GM11168 (cell line): ENCODE data around the gene SLC1A5.
"Not testable (repeated sequence)": the region's sequence is repeated elsewhere in the genome, so short reads cannot be mapped to it uniquely, and the experiment has no call there.

Experiments
- in situ Hi-C: fragments of 300-500 bp; cut with MboI; formaldehyde crosslinking; loops from one replicate; pipeline ENCODE4 v1.12.0; 2022; ENCODE audit warnings: low sequenced_read_pairs; ENCODE audit not compliant: unreplicated experiment

Gene SLC1A5

DNA sequence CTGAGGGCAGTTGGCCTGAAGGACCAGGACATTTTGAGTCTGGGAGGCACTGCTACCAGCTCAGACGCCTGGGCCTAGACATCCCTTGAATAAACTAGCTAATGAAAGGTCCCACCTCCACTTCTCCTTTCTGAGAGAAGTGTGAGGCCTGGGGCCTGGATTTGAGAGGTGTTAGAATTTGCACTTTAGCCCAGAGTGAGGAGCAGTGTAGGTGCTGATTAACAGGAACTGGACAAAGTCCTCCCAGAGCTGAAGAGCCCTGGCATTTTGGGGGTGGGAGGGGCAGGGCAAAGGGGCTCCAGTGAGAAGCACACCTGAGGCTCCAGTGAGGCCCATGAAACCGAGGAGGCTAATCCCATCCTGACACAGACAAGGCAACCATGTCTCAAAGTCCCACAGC, 15.2 kb upstream of the SLC1A5 start:
- in situ Hi-C loops: no loop called here

DNA sequence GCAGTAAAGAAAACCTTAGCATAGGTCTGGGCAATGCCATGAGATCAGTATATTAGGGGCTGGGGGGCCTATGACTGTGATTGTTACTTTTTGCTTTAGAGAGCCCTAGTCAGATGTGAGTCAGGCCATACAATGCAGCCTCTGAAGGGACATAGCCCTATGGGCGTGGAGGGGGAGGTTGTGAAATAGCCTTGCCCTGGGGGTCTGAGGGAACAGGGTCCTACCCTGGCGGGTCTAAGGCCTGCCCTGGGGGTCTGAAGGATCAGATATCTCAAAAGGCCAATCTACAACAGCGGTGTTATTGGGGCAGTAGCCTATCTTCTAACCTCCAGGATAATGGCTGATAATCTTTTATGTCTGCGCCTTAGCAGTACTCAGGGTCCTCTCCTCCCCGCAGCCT, 13.8 kb upstream of the SLC1A5 start:
- in situ Hi-C loops: no loop called here

DNA sequence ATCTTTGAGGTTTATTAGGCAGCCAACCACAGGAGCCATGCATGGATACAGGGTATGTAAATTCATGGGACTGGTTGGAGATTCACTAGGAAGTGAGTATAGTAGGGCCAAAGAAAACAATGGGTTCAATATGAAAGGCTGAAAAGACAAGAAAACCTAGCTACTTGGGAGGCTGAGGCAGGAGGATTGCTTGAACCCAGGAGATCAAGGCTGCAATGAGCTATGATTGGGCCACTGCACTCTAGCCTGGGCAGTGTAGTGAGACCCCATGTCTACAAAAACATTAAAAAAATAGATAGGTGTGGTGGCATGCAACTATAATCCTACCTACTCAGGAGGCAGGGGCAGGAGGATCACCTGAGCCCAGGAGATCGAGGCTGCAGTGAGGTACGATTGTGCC, 10.3 kb upstream of the SLC1A5 start:
- in situ Hi-C loops: no loop called here

DNA sequence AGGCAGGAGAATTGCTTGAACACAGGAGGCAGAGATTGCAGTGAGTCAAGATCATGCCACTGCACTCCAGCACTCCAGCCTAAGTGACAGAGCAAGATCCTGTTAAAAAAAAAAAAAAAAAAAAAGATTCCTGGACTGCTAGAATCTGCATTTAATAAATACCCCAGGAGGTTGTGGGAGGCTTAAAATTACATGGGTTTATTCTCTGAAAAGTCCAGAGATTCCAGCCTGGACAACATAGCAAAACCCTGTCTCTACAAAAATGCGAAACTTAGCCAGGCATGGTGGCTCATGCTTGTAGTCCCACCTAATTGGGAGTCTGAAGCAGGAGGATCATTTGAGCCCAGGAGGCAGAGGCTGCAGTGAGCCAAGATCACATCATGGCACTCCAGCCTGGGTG, 9.5 kb upstream of the SLC1A5 start:
- in situ Hi-C loops: no loop called here

DNA sequence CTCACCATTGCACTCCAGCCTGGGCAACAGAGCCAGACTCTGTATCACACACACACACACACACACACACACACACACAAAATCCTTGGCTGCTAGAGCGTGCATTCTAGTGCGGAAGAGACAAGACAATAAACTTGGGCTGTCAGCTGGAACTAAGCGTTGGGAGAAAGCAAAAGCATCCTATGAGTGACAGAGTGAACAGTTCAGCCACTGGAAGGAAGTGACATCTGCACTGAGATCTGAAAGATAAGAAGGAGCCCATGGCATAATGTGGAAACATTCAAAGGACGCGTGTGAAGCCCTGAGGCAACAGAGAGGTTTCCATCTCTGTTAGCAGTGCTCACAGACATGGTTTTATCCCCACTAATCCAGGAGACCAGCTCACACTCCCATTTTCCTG, 3.5 kb upstream of the SLC1A5 start:
- in situ Hi-C loops: no loop called here

DNA sequence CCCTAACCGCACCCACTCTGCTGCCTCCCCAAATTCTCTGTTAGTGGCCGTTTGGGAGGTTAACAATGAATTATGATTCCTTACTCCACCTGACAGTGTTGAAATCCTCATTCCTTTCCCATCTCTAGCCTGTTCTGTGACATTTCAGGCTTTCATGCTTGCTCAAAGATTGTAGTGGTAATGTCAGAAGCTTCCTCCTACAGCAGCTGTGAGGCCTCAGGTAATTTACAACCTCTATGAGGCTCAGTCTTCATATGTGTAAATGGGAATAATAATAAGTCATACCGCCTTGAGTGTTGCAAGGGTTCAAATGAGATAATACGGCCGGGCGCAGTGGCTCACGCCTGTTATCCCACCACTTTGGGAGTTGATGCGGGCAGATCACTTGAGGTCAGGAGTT, 977 bp upstream of the SLC1A5 start:
- in situ Hi-C loops: no loop called here

DNA sequence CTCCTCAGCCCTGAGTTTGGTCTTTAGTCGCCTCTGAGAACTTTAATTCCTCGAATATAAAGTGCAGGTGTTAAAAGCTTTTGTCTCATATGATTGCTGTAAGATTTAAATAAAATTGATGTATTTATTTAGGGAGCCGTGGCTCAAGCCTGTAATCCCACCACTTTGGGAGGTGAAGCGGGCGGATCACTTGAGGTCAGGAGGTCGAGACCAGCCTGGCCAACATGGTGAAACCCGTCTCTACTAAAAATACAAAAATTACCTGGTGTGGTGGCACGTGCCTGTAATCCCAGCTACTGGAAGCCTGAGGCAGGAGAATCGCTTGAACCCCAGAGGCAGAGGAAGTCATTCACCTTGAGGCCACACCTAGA, 559 bp upstream of the SLC1A5 start:
- in situ Hi-C loops: no loop called here

DNA sequence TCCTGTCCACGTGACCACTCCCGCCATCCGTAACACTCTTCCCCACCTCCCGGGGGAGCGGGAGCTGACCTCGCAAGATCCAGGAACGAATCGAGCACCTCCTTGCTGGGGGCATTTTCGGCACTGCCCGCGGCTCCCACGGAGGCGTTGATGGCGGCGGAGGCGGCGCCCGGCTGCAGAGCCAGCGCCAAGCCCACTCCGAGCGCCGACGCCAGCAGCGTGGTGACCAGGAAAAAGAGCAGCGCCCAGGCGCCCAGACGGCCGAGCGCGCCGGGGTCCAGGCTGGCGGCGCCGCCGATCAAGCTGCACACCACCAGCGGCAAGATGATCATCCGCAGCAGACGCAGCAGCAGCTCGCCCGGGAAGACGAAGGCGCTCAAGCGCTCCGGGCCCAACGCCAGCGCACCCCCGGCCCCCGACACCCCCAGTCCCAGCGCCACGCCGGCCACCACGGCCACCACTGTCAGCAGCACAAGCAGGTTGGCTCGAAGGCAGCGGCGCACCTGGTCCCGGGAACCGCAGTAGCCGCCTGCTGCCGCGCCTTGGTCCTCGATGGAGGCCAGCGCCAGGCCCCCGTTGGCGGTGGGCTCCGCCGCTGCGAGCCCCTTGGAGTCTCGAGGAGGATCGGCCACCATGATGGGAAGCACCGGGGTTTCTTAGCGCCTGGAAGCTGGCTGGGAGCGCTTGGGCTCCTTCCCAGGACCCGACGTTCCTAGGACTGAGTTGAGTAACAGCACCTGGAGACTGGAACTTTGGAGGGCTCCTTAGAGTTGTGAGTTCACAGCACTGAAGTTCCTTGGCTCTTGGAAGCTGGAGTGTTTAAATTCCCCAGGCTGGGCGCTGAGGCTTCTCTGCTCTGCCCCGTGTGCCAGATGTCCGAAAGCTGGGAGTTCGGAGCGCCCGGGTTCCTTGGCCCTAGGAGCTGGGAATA, 798 bp downstream of the SLC1A5 start:
- in situ Hi-C loops: no loop called here

DNA sequence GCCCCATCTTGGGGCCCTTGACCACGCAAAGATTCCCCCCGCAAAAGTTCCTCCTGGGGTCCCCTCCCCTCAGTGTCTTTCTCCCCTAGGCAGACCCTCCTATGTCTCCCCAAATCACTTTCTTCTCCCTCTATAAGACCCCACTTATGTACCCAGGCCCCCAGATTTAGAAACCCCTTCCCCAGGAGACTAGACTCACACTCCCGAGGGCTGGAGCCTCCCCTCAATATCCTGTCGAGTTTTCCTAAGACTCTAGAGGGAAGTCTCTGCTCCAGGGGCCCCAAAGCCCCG, 1.4 kb downstream of the SLC1A5 start:
- in situ Hi-C loops: no loop called here

DNA sequence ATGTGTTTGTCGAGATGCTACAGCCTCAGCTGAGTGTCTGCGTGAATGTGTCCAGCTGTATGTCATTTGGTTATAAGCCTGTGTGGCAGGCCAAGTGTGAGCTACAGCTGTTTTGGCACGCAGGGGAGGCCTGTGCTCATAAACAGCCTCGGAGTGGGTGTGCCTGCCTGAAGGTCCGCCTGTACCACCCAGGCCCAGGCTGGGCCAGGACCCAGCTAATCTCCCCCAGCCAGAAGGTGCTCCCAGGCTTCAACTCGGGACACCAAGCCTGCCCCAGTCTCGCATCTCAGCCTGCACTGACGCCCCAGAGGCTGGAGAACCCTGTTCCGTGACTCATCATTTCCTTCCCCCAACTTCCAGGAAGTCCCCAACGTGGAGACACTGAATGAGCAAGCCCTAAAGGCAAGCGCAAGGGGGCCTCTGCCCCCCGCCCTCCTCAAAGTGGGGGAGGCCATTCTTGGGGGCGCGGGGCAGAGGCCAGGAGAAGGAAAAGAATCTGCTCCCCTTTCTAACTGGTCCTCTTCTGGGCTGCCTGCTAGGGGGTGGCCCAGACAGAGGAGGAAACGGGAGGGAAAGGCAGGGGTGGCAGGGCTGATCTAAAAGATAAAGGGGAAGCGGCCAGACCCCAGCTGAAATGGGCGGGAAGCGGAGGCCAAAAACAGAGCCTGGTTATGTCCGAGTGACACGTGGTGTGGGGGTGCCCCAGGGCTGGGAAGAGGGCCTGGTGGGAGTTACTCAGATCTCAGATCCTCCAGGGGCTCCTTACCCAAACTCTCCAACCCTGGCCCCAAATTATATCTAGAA, 2.0 kb downstream of the SLC1A5 start:
- in situ Hi-C loops: no loop called here

DNA sequence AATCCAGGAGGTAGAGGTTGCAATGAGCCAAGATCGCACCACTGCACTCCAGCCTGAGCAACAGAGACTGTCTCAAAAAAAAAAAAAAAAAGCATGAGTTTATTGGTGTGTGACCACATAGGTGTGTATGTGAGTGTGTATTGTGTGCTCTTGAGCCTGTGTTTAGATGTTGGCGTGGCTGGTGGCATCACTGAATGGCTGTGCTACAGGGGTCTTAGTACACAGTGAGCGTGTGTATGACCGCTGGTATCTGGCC, 2.5 kb downstream of the SLC1A5 start:
- in situ Hi-C loops: no loop called here

DNA sequence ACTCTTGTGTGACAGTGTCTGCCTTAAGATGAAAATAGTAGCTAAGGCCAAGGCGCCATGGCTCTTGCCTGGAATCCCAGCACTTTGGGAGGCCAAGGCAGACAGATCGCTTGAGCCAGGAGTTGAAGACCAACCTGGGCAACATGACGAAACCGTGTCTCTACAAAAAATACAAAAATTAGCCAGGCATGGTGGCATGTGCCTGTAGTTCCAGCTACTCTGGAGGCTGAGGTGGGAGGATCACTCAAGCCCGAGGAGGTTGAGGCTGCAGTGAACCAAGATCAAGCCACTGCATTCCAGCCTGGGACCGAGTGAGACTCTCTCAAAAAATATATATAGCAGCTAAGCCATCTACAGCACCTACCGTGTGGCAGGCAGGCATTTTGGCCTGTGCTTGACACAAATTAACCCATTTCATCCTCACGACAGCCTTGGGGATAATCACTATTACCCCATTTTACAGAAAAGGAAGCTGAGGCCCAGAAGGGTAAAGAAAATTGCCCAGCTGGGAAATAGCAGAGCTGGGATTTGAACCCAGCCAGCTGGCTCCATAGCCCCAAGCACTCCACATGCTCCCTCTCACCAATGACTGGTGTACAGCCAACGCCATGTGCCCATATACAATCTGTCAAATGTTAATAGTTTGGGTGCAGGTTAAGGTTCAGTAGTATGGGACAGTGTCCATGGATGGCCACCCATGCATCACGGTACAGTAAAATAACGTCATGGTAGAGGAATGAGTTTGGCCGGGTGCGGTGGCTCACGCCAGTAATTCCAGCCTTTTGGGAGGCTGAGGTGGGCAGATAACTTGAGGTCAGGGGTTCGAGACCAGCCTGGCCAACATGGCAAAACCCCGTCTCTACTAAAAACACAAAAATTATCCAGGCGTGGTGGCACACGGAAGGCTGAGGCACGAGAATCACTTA, 3.1 kb downstream of the SLC1A5 start:
- in situ Hi-C loops: no loop called here

DNA sequence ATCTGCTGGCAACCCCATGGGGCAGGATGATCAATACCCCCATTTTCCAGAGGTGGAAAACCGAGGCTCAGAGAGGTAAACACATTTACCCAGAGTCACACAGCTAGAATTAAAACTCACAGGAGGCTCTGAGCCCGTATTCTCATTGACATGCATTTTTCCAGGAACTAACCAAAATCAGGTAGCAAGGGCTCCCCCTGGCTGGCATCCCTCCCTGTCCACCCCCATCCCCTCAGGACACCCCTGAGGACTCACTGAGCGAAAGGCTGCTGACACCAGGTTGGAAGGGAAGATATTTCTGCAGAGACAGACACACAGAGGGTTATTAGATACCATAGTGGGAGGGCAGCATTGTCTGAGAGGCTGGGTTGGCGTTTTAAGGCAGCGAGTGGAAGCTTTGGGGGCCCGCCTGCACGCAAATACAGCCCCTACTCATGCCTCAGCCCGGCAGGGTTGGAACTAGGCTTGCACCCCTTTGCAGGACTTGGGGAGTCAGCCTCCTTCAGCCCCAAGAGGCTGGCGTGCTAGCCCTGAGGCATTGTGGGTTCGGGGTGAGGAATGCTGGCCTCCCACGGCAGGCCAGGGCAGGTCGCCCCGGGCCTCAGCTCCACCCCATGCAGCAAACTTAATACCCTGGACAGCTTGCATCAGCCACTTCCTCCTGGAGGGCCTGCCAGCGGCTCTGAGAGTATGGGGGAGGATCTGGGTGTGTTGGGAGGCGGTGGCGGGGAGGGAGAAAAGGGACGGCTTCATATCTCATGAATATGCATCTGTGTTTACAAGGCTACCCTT, 3.9 kb downstream of the SLC1A5 start:
- in situ Hi-C loops: no loop called here

DNA sequence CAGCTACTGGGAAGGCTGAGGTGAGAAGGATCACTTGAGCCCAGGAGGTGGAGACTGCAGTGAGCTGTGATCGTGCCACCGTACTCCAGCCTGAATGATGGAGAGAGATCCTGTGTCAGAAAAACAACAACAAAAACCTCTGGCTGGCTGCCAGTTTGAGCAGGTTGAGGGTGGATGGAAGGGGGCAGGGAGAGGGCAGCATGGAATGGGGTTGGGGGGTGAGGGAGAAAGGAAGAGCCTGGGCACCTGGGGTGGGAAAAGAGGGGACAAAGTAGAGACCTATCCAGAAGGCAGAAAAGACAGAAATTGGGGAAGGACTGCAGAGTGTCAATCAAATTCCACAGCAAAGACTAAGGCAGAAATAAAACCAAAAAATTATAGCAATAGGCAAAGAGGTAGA, 4.7 kb downstream of the SLC1A5 start:
- in situ Hi-C loops: no loop called here

DNA sequence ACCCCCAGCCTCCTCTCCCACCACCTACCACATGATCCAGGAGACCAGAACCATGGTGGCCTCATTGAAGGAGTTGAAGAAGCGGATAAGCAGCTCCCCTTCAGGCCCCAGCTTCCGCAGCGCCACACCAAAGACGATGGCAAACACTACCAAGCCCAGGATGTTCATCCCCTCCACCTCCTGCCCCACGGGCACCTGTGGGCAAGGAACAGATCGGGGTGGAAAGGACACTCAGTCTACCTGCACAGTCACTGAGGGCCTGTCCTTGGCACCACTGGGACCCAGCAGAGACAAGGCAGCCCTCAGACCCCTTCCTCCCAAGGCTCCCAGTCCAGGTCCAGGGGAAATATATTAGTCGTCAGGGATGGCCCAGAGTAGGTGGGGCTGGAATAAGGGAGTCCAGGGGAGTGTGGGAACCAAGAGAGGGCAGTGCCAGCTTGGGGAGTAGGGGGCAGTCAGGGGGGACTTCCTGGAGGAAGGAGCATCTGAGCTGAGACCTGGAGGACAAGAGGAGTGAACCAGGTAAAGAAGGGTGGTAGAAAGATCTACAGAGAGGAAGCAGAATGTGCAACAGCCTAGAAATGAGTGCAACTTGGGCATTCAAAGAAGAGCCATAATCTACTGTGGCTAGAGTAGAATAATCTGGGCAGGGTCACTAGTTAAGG, 5.9 kb downstream of the SLC1A5 start:
- in situ Hi-C loops: no loop called here

DNA sequence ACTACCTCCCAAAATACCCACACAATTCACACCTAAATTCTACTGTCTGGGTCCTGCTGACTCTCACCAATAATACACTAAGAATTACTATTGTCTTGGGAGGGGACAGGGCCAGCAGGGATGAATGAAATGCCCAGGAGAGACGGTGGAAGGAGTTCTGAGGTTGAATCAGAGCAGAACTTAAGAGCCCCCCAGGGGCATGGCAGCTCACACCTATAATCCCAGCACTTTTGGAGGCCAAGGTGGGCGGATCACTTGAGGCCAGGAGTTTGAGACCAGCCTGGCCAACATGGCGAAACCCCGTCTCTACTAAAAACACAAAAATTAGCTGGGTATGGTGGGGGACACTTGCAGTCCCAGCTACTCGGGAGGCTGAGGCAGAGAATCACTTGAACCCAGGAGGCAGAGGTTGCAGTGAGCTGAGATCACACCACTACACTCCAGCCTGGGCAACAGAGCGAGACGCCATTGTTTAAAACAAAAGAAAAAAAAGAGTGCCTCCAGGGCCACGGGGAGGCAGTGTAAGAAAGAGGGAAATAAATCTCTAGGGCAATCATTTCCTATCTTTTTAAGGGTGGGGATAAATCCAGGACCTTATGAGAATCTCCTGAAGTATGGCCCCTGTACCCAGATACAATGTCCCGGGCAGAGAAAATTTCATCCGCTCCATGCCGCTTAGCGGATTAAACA, 10.3 kb downstream of the SLC1A5 start:
- in situ Hi-C loops: not testable (repeated sequence)

DNA sequence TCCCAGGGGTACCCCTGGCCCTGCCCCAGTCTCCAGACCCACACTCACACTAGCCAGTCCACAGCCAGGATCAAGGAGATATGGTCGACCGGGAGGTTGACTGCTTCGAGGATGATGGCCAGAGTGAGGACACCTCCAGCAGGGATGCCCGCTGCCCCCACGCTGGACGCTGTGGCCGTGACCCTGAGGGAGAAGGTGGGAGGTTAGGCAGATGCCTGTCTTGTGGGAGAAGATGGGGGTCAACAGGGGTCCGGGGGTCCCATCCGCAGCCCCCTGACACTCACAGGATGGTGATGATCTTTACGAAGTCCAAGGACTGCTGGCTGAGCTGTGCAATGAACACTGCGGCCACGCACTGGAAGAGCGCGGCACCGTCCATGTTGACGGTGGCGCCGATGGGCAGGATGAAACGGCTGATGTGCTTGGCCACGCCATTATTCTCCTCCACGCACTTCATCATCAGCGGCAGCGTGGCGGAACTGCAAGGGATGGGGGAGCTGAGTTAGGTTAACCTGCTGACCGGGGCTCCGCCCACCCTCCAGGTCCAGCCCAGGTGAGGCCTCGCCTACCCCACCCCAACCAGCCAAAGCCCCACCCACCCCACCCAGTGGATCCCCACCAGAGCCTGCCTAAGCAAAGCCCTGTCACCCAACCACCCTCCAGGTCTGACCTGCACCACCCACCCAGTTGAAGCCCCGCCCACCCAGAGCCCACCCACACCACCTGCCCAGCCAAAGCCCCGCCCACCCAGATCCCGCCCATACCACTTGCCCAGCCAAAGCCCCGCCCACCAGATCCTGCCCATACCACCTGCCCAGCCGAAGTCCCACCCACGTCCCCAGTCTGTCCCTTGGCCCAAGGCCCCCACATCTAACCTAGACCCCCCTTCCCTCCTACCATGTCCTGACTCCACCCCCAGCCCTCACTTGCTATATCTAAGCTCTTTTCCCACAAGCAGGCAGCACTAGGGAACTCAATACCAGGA, 11.2 kb downstream of the SLC1A5 start:
- in situ Hi-C loops: no loop called here

DNA sequence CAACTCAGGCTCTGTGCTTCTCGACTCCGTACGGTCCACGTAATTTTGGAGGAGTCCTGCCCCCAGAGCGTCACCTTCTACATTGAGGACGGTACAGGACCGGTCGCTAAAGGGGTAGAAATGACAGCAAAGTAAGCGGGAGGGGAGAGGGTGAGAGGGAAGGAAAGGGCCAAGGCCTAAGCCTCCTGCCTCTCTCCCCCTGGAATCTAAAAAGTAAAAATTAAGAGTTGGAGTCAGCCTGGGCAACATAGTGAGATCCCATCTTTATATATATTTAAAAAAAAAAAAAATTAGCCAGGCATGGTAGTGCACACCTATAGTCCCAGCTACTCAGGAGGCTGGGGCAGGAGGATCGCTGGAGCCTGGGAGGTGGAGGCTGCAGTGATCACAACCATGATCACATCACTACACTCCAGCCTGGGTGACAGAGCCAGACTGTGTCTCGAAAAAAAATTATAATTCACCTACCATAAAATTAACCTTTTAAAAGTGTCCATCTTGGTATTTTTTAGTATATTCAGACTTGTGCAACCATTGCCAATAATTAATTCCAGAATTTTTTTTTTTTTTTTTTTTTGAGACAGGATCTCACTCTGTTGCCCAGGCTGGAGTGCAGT, 12.6 kb downstream of the SLC1A5 start:
- in situ Hi-C loops: no loop called here
